Measurements from ENCODE around the gene CCDC33.

CCDC33 gene

DNA sequence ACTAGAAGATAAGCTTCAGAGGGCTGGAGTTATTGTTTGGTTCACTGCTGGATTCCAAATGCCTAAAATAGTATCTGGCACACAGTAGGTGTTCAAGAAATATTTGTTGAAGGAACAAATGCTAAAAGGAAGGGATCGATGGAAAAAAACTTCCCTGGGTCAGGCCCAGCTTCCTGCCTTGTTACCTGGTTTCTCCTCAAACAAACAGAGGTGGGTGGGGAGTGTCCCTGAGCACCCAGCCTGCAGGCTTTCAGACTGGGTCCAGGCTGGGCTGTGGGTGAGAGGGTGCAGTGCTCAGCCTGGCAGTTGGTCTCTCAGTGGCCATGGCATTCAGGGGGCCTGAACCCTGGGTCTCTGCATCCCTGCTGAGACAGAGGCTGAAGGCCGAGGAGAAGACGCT, 19.2 kb upstream of the CCDC33 start:
- in situ Hi-C loops (cut with HindIII; ENCODE audit: low sequenced_read_pairs), result no loop called here
- H3K4me3 ChIP-seq (ENCODE audit: low read depth, low read length), result no peak overlapping the region
- TF ChIP-seq, protein P1, sequence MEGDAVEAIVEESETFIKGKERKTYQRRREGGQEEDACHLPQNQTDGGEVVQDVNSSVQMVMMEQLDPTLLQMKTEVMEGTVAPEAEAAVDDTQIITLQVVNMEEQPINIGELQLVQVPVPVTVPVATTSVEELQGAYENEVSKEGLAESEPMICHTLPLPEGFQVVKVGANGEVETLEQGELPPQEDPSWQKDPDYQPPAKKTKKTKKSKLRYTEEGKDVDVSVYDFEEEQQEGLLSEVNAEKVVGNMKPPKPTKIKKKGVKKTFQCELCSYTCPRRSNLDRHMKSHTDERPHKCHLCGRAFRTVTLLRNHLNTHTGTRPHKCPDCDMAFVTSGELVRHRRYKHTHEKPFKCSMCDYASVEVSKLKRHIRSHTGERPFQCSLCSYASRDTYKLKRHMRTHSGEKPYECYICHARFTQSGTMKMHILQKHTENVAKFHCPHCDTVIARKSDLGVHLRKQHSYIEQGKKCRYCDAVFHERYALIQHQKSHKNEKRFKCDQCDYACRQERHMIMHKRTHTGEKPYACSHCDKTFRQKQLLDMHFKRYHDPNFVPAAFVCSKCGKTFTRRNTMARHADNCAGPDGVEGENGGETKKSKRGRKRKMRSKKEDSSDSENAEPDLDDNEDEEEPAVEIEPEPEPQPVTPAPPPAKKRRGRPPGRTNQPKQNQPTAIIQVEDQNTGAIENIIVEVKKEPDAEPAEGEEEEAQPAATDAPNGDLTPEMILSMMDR (IDR thresholded peaks at IDR 0.05; ENCODE audit: low read depth, low read length, missing control alignments), result no peak
- no peak for DNase-seq (ENCODE audit: low read depth)

DNA sequence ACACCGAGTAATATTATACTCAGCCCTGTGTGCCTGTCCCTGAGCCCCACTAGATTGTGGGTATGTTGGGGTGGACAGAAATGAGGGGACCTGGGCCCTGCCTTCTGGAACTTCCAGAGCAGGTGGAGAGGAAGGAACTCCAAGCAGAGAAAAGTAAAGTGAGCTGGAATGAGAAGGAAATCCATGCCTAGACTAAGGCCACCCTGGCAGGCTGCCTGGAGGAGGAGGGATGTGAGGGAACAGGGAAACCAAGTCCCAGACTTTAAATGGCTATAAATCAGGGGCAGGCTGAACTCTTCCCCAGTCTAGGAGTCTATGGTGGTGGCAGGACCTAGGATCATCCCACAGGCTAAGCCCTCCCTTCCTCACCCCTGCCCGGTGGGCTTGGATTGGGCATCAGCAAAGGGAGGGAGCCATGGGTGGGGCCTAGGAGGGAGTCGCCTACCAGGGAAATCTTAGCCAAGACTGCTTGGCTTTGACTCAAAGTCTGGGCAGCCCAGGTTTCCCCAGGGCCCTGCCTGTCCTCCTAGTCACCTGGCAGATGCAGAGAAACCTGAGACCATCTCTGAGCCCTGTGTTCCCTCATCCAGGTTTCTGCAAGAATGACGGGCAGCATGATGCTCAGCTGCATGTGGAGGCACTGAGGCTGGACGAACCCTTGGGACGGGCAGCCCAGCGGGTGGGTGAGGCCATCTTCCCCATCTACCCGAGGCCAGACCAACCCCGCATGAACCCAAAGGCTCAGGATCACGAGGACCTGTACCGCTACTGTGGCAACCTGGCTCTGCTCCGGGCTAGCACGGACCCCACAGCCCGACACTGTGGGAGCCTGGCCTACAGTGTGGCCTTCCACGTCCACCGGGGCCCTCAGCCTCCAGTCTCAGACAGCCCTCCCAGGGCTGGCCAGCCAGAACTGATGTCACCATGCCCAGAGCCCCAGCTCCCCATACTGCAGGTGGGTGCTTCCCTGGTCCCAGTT, 17.9 kb upstream of the CCDC33 start:
- in situ Hi-C loops (cut with HindIII; ENCODE audit: low sequenced_read_pairs), result no loop called here
- TF ChIP-seq, protein P1 (IDR thresholded peaks at IDR 0.05; ENCODE audit: low read depth, low read length, missing control alignments), result no peak
- H3K4me3 ChIP-seq (ENCODE audit: low read depth, low read length), result no peak overlapping the region
- DNase-seq (ENCODE audit: low read depth), result no peak

DNA sequence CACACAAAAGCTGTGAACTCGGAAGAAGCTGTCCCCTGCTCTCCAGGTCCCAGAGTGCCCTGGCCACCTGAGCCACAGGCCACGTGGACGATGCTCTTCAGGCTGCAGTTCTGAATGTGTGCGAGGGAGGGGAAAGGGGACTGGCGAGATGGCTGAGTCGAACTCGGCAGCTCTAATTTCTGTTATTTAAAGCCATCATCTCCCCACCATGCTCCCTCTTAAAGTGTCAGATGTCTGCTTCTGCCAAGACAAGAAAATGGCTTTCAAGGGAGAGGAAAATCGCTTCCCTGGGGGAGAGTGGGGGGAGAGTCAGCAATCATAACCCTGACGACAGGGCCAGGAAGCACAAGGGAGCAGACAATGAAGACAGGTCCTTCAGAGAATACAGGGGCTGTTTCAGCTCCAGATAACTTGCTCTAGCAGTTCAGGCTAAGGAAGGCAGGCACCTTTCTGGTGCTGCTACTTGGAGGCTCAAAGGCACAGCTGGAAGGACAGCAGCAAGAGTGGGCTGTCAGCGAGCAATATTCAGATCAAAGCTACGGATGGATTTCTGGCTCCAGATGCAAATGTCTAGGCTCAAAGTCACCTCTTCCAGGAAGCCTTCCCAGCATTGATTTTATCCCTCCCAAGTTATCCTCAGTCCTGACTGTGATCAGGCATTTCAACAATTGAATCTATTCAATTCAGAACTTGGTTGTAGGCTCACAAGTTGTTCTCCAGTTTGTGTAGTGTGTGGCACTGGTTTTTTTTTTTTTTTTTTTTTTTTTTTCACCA, 15.5 kb upstream of the CCDC33 start:
- TF ChIP-seq, protein P1 (IDR thresholded peaks at IDR 0.05; ENCODE audit: low read depth, low read length, missing control alignments), result no peak
- in situ Hi-C loops (cut with HindIII; ENCODE audit: low sequenced_read_pairs), result no loop called here
- DNase-seq (ENCODE audit: low read depth), result no peak
- no peak overlapping the region for H3K4me3 ChIP-seq (ENCODE audit: low read depth, low read length)

DNA sequence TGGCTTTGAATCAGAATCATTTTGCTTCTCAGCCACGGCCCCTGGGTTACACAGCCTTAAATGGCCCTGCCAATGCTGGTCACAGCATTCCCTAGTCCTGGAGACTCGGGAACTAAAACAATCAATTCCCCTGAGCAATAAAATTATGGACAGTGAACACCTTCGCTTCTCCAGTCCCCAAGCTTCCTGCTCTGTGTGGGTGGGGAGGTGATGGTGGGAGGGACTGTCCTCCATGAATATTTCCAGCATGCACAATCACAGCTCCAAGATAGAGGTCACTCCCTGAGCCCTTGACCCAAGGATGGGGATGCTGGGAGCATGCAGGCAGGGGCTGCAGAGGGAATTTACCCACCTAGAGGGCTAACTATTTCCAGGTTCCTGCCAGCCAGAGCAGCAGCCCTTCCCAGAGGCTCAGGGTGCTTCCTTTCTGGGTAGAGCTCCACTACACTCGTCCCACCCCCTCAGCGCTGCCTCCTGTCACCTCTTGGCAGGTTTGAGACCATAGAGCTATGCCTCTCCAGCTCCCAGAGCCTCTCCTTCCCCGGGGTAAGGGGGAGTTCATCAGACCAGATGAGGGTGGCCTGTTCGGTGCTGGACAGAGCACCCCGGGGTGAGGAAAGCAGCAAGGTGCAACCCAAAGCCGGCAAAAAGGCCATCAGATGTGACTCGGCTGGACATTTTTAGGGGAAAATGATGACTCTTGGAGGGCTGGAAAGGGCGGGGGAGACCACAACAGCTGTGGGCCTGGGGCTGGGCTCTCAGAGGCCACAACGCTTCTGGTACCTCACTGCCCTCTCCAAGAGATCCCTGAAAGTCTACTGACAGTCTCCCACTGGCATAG, 14.5 kb upstream of the CCDC33 start:
- DNase-seq (ENCODE audit: low read depth), result no peak
- no peak overlapping the region for H3K4me3 ChIP-seq (ENCODE audit: low read depth, low read length)
- TF ChIP-seq, protein P1 (IDR thresholded peaks at IDR 0.05; ENCODE audit: low read depth, low read length, missing control alignments), result no peak
- in situ Hi-C loops (cut with HindIII; ENCODE audit: low sequenced_read_pairs), result no loop called here

DNA sequence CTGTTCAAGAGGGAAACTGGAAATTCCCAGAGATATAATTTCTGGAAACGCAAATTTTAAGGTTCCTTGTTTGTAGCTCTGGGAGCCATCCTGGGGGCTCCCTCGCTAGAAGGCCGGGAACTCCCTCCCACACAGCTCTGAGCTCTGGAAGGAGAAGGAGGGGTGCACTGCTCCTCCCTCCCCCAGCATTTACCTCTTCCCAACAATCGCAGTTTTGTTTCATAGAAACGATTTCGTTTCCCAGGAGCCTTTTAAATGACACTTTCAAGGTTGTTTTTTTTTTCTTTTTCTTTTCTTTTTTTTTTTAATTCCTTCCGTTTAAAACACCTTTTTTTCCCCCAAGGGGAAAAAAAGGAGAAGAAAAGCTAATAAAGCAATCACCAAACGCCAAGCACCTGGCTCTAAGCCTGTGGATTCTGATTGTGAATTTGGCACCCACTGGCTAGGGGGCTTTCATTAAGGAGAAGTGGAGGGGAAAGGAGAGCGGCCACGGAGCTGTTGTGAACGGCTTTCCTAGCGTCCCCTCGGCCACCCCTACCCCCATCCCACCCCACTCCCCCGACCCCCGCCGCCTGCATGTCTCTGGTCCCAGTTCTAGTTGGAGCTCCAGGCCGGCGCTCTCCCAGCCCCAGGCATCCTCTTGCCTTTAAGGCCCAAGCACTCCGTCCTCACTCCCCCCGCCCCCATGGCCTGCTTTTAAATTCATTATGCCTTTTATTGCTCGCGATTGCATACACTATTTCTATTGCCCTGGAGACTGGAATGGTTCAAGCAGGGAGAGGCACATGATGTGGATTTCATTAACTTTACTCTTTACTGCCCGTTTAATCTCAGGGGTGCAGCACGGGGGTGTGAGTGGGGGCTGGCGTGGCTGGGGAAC, 13.6 kb upstream of the CCDC33 start:
- TF ChIP-seq, protein P1 (IDR thresholded peaks at IDR 0.05; ENCODE audit: low read depth, low read length, missing control alignments), result no peak
- DNase-seq (ENCODE audit: low read depth), result no peak
- in situ Hi-C loops (cut with HindIII; ENCODE audit: low sequenced_read_pairs), result no loop called here
- H3K4me3 ChIP-seq (ENCODE audit: low read depth, low read length), result no peak overlapping the region

Data from astrocyte of the cerebellum (primary cell).